Neural cell (in vitro differentiated cells): Measurements from ENCODE around the gene LPP.

Experiments used
- CTCF ChIP-seq: fragments of 450-650 bp; IDR thresholded peaks from 2 replicates; pipeline ENCODE4 v1.5.1; 2014; ENCODE audit warnings: antibody characterized with exemption, mild to moderate bottlenecking, moderate library complexity; ENCODE audit not compliant: poor library complexity, severe bottlenecking
- EP300 ChIP-seq: fragments of 450-650 bp; conservative IDR thresholded peaks from 2 replicates; pipeline ENCODE4 v1.6.1; 2014; ENCODE audit warnings: antibody characterized with exemption, mild to moderate bottlenecking, moderate library complexity; ENCODE audit not compliant: poor library complexity, severe bottlenecking
- EZH2 ChIP-seq: fragments of 200-600, 300-800 bp; shearing (Covaris generic), sonication (generic); IDR thresholded peaks from 2 replicates; pipeline ENCODE4 v1.6.1; 2014; ENCODE audit warnings: antibody characterized with exemption, low read length, borderline replicate concordance, mild to moderate bottlenecking; ENCODE audit not compliant: insufficient read depth, poor library complexity, severe bottlenecking
- MXI1 ChIP-seq: fragments of 450-650 bp; conservative IDR thresholded peaks from 2 replicates; pipeline ENCODE4 v1.6.1; 2014; ENCODE audit warnings: antibody characterized with exemption, mild to moderate bottlenecking; ENCODE audit not compliant: poor library complexity, severe bottlenecking
- POLR2AphosphoS5 ChIP-seq: IDR thresholded peaks from 2 replicates; pipeline ENCODE4 v1.6.1; 2012
- RAD21 ChIP-seq: fragments of 450-650 bp; conservative IDR thresholded peaks from 2 replicates; pipeline ENCODE4 v1.6.1; 2014; ENCODE audit warnings: antibody characterized with exemption, mild to moderate bottlenecking, moderate library complexity
- REST ChIP-seq: IDR thresholded peaks from 2 replicates; pipeline ENCODE4 v1.6.1; 2012; ENCODE audit warnings: borderline replicate concordance
- SMC3 ChIP-seq: fragments of 450-650 bp; conservative IDR thresholded peaks from 2 replicates; pipeline ENCODE4 v1.6.1; 2014; ENCODE audit warnings: antibody characterized with exemption, mild to moderate bottlenecking, moderate library complexity; ENCODE audit not compliant: poor library complexity
- TAF1 ChIP-seq: IDR thresholded peaks from 2 replicates; pipeline ENCODE4 v1.6.1; 2012; ENCODE audit warnings: low read depth

- TF ChIP-seq CTCF (no peak), TAF1 (no peak), EP300 (no peak), EZH2 (no peak), POLR2AphosphoS5 (no peak), SMC3 (no peak), REST (no peak), RAD21 (no peak), MXI1 (no peak)
Measured at GRCh38 chr3:188719545-188719944, 565.6 kb downstream of the LPP start.
